ENCODE data around the gene DEFB127. TPM values are rescaled to one million over a fixed set of nuclear protein-coding genes. Genes with fewer than 3 reads are reported as not detected.
"Not testable (repeated sequence)": the region's sequence is repeated elsewhere in the genome, so short reads cannot be mapped to it uniquely, and the experiment has no call there.

The DEFB127 gene
- total RNA-seq, 1 donor from 2014 or later, result not detected

GRCh38 chr20:184288-184687, 27.0 kb downstream of the DEFB127 start:
- H3K9ac ChIP-seq (ENCODE audit: low read depth in 1 of 3, low read length in 3 of 3), result no peak overlapping the region
- no peaks in the 10 kb centered on the region for H3K36me3 ChIP-seq (ENCODE audit: control insufficient read depth in 3 of 3, insufficient read depth in 3 of 3, low read length in 3 of 3)
- H3K27me3 ChIP-seq (ENCODE audit: control insufficient read depth in 3 of 3, insufficient read depth in 3 of 3, low read length in 3 of 3), result peaks cover 0 to 3% (median 2%) of the 10 kb centered on the region in 3 donors
- H3K27ac ChIP-seq (ENCODE audit: low read depth, low read length), result no peak overlapping the region
- no peaks in the 10 kb centered on the region for H3K9me3 ChIP-seq (ENCODE audit: control insufficient read depth in 3 of 3, low read length in 3 of 3)
- H3K4me1 ChIP-seq (ENCODE audit: control insufficient read depth in 3 of 3, insufficient read depth in 3 of 3, low read length in 3 of 3), result no peaks in the 10 kb centered on the region
- H3K4me3 ChIP-seq (ENCODE audit: low read length in 3 of 3), result no peak overlapping the region

GRCh38 chr20:187733-188132, 30.5 kb downstream of the DEFB127 start:
- Histone ChIP-seq H3K27me3 (ENCODE audit: control insufficient read depth in 3 of 3, insufficient read depth in 3 of 3, low read length in 3 of 3) (peaks cover 0 to 3% (median 0%) of the 10 kb centered on the region in 3 donors), H3K36me3 (ENCODE audit: control insufficient read depth in 3 of 3, insufficient read depth in 3 of 3, low read length in 3 of 3) (no peaks in the 10 kb centered on the region), H3K4me1 (ENCODE audit: control insufficient read depth in 3 of 3, insufficient read depth in 3 of 3, low read length in 3 of 3) (no peaks in the 10 kb centered on the region), H3K9ac (ENCODE audit: low read depth in 1 of 3, low read length in 3 of 3) (no peak overlapping the region), H3K27ac (ENCODE audit: low read depth, low read length) (no peak overlapping the region), H3K9me3 (ENCODE audit: control insufficient read depth in 3 of 3, low read length in 3 of 3) (no peaks in the 10 kb centered on the region), H3K4me3 (ENCODE audit: low read length in 3 of 3) (no peak overlapping the region)

GRCh38 chr20:189611-190010, 32.4 kb downstream of the DEFB127 start, which contains the start of gene DEFB128:
DEFB128 (minus strand) TSS chr20:189711; CDS start chr20:189623, 88 bp downstream.
- peaks cover 0 to 3% (median 0%) of the 10 kb centered on the region in 3 donors for H3K27me3 ChIP-seq (ENCODE audit: control insufficient read depth in 3 of 3, insufficient read depth in 3 of 3, low read length in 3 of 3)
- no peaks in the 10 kb centered on the region for H3K9me3 ChIP-seq (ENCODE audit: control insufficient read depth in 3 of 3, low read length in 3 of 3)
- H3K4me3 ChIP-seq (ENCODE audit: low read length in 3 of 3), result no peak within 1 kb of the TSS
- H3K27ac ChIP-seq (ENCODE audit: low read depth, low read length), result no peak within 1 kb of the TSS
- H3K9ac ChIP-seq (ENCODE audit: low read depth in 1 of 3, low read length in 3 of 3), result no peak within 1 kb of the TSS
- H3K36me3 ChIP-seq (ENCODE audit: control insufficient read depth in 3 of 3, insufficient read depth in 3 of 3, low read length in 3 of 3), result no peaks in the 10 kb centered on the region
- H3K4me1 ChIP-seq (ENCODE audit: control insufficient read depth in 3 of 3, insufficient read depth in 3 of 3, low read length in 3 of 3), result no peaks in the 10 kb centered on the region

- peaks cover 0 to 7% (median 5%) of the 10 kb centered on the region in 3 donors for H3K27me3 ChIP-seq (ENCODE audit: control insufficient read depth in 3 of 3, insufficient read depth in 3 of 3, low read length in 3 of 3)
Measured at GRCh38 chr20:198225-198624, 41.0 kb downstream of the DEFB127 start.

GRCh38 chr20:199996-200395, 42.7 kb downstream of the DEFB127 start:
- Histone ChIP-seq H3K4me1 (ENCODE audit: control insufficient read depth in 3 of 3, insufficient read depth in 3 of 3, low read length in 3 of 3) (no peaks in the 10 kb centered on the region), H3K4me3 (ENCODE audit: low read length in 3 of 3) (no peak overlapping the region), H3K9me3 (ENCODE audit: control insufficient read depth in 3 of 3, low read length in 3 of 3) (no peaks in the 10 kb centered on the region), H3K9ac (ENCODE audit: low read depth in 1 of 3, low read length in 3 of 3) (no peak overlapping the region), H3K36me3 (ENCODE audit: control insufficient read depth in 3 of 3, insufficient read depth in 3 of 3, low read length in 3 of 3) (no peaks in the 10 kb centered on the region), H3K27ac (ENCODE audit: low read depth, low read length) (no peak overlapping the region), H3K27me3 (ENCODE audit: control insufficient read depth in 3 of 3, insufficient read depth in 3 of 3, low read length in 3 of 3) (peaks cover 0 to 8% (median 5%) of the 10 kb centered on the region in 3 donors)

More at GRCh38 chr20:198225-198624, 41.0 kb downstream of the DEFB127 start:
- H3K4me1 ChIP-seq (ENCODE audit: control insufficient read depth in 3 of 3, insufficient read depth in 3 of 3, low read length in 3 of 3), result no peaks in the 10 kb centered on the region
- H3K9ac ChIP-seq (ENCODE audit: low read depth in 1 of 3, low read length in 3 of 3), result no peak overlapping the region
- no peaks in the 10 kb centered on the region for H3K36me3 ChIP-seq (ENCODE audit: control insufficient read depth in 3 of 3, insufficient read depth in 3 of 3, low read length in 3 of 3)
- H3K4me3 ChIP-seq (ENCODE audit: low read length in 3 of 3), result no peak overlapping the region
- no peak overlapping the region for H3K27ac ChIP-seq (ENCODE audit: low read depth, low read length)
- H3K9me3 ChIP-seq (ENCODE audit: control insufficient read depth in 3 of 3, low read length in 3 of 3), result no peaks in the 10 kb centered on the region

GRCh38 chr20:203630-204029, 46.4 kb downstream of the DEFB127 start:
- H3K27me3 ChIP-seq (ENCODE audit: control insufficient read depth in 3 of 3, insufficient read depth in 3 of 3, low read length in 3 of 3); H3K4me3 ChIP-seq (ENCODE audit: low read length in 3 of 3); H3K36me3 ChIP-seq (ENCODE audit: control insufficient read depth in 3 of 3, insufficient read depth in 3 of 3, low read length in 3 of 3); H3K9ac ChIP-seq (ENCODE audit: low read depth in 1 of 3, low read length in 3 of 3); H3K4me1 ChIP-seq (ENCODE audit: control insufficient read depth in 3 of 3, insufficient read depth in 3 of 3, low read length in 3 of 3); H3K27ac ChIP-seq (ENCODE audit: low read depth, low read length); H3K9me3 ChIP-seq (ENCODE audit: control insufficient read depth in 3 of 3, low read length in 3 of 3): not testable (repeated sequence)

Other genes with a start within 250 kb of the DEFB127 start
- not detected for gene DEFB125, start 69.8 kb upstream of the DEFB127 start, total RNA-seq
- not detected for gene DEFB126, start 14.9 kb upstream of the DEFB127 start, total RNA-seq
- gene DEFB128, start 32.3 kb downstream of the DEFB127 start, total RNA-seq, result not detected
- gene DEFB129, start 69.8 kb downstream of the DEFB127 start, total RNA-seq, result not detected
- not detected for gene DEFB132, start 100.3 kb downstream of the DEFB127 start, total RNA-seq
- 1.0 TPM for gene C20orf96, start 133.3 kb downstream of the DEFB127 start, total RNA-seq
- 39.1 TPM for gene ZCCHC3, start 140.1 kb downstream of the DEFB127 start, total RNA-seq
- gene SOX12, start 168.1 kb downstream of the DEFB127 start, total RNA-seq, result 3.7 TPM
- gene NRSN2, start 189.7 kb downstream of the DEFB127 start, total RNA-seq, result 14.6 TPM
- gene TRIB3, start 223.3 kb downstream of the DEFB127 start, total RNA-seq, result 7.3 TPM

Data from skeletal muscle tissue (tissue), 4 donors.